Fibroblast of pulmonary artery (primary cell): Measurements from ENCODE around the gene CACNA1G.

Experiments used
- DNase-seq: peaks from one replicate; pipeline ENCODE4 v3.0.0-alpha.2; 2010; ENCODE audit warnings: low read depth
- H3K4me3 ChIP-seq: replicated peaks from 2 replicates; pipeline ENCODE4 v1.5.1; 2011; ENCODE audit warnings: low read depth, mild to moderate bottlenecking, control low read depth, low read length, moderate library complexity
- TF ChIP-seq, protein P1 (sequence below): IDR thresholded peaks from 2 replicates; pipeline ENCODE4 v1.5.1; 2011; ENCODE audit warnings: mild to moderate bottlenecking, control low read depth, low read length, inconsistent platforms; ENCODE audit errors: missing control alignments

CACNA1G gene

GRCh38 chr17:50523208-50523607 is 37.3 kb upstream of the CACNA1G start:
- no peak for DNase-seq
- H3K4me3 ChIP-seq, result no peak overlapping the region
- TF ChIP-seq, protein P1, sequence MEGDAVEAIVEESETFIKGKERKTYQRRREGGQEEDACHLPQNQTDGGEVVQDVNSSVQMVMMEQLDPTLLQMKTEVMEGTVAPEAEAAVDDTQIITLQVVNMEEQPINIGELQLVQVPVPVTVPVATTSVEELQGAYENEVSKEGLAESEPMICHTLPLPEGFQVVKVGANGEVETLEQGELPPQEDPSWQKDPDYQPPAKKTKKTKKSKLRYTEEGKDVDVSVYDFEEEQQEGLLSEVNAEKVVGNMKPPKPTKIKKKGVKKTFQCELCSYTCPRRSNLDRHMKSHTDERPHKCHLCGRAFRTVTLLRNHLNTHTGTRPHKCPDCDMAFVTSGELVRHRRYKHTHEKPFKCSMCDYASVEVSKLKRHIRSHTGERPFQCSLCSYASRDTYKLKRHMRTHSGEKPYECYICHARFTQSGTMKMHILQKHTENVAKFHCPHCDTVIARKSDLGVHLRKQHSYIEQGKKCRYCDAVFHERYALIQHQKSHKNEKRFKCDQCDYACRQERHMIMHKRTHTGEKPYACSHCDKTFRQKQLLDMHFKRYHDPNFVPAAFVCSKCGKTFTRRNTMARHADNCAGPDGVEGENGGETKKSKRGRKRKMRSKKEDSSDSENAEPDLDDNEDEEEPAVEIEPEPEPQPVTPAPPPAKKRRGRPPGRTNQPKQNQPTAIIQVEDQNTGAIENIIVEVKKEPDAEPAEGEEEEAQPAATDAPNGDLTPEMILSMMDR, result no peak

- H3K4me3 ChIP-seq, result no peak overlapping the region
- TF ChIP-seq, protein P1, result no peak
- DNase-seq, result no peak
Observed at GRCh38 chr17:50524838-50525237, 35.7 kb upstream of the CACNA1G start.

DNA sequence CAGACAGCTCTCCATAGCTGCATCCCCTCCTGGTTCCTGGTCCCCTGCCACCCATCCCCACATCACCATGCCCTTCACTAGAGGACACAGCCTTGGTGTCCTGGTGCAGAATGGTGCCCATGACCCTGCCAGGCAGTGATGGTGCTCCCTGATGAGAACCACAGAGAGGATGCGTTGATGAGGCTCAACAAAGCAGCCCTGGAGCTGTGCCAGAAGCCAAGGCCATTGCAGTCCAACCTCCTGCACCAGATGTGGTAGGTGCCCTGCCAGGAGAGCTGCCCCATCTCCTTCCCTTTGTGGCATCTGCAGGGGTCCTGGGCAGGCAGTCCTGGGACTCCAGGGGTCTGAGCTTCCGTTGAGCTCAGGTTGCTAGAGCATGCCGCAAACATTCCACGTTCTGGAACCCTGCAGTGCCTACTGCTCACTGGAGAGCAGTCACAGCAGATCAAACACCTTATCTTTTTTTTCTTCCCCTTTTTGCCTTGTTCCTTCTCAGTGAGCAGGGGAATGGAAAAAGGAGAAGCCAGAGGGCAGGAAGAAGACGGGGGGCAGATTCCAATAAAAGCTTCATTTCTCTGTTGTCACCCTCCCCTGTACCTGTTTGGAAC is 33.3 kb upstream of the CACNA1G start:
- H3K4me3 ChIP-seq, result no peak overlapping the region
- TF ChIP-seq, protein P1, result no peak
- DNase-seq, result no peak

- TF ChIP-seq, protein P1, result no peak
- H3K4me3 ChIP-seq, result no peak overlapping the region
- DNase-seq, result no peak
Observed at GRCh38 chr17:50527949-50528474, 32.5 kb upstream of the CACNA1G start.

GRCh38 chr17:50529849-50530248 is 30.7 kb upstream of the CACNA1G start:
- no peak for DNase-seq
- no peak overlapping the region for H3K4me3 ChIP-seq
- TF ChIP-seq, protein P1, result no peak

GRCh38 chr17:50531428-50532025 is 29.0 kb upstream of the CACNA1G start:
- DNase-seq, result no peak
- no peak overlapping the region for H3K4me3 ChIP-seq
- TF ChIP-seq, protein P1, result no peak
